Fibroblast of villous mesenchyme (primary cell): ENCODE data around the gene LYZ. TPM values are rescaled to one million over a fixed set of nuclear protein-coding genes. Genes with fewer than 3 reads are reported as not detected.
A peak's percentile ranks its signal among the peaks of the same experiment; 100 is the strongest.

Source experiments
- DNase-seq: peaks from one replicate; pipeline ENCODE4 v3.0.0-alpha.2; 2010; ENCODE audit warnings: low read depth
- H3K4me3 ChIP-seq: 2 replicates; pipeline ENCODE4 v1.5.1; 2011; ENCODE audit warnings: low read depth, mild to moderate bottlenecking, low read length
- small RNA-seq: library from RNA; depleted of rRNA; stranded (forward); fragments of <200 nt; gene quantifications from one replicate; pipeline ENCODE3, GENCODE V24; 2012
- total RNA-seq: library from RNA; depleted of rRNA; stranded (reverse); fragments of >200 nt; gene quantifications from 2 replicates; pipeline ENCODE4 v1.2.3, GENCODE V29; 2012
- TF ChIP-seq, protein P1 (sequence below): IDR thresholded peaks from 2 replicates; pipeline ENCODE4 v1.5.1; 2012; ENCODE audit warnings: low read depth, mild to moderate bottlenecking, low read length; ENCODE audit not compliant: insufficient read depth

LYZ gene
- total RNA-seq, 1 donor = not detected

GRCh38 chr12:69397978-69398377, 49.8 kb downstream of the LYZ start:
- TF ChIP-seq, protein P1, sequence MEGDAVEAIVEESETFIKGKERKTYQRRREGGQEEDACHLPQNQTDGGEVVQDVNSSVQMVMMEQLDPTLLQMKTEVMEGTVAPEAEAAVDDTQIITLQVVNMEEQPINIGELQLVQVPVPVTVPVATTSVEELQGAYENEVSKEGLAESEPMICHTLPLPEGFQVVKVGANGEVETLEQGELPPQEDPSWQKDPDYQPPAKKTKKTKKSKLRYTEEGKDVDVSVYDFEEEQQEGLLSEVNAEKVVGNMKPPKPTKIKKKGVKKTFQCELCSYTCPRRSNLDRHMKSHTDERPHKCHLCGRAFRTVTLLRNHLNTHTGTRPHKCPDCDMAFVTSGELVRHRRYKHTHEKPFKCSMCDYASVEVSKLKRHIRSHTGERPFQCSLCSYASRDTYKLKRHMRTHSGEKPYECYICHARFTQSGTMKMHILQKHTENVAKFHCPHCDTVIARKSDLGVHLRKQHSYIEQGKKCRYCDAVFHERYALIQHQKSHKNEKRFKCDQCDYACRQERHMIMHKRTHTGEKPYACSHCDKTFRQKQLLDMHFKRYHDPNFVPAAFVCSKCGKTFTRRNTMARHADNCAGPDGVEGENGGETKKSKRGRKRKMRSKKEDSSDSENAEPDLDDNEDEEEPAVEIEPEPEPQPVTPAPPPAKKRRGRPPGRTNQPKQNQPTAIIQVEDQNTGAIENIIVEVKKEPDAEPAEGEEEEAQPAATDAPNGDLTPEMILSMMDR = no peak
- no peak overlapping the region for H3K4me3 ChIP-seq
- DNase-seq = peak; percentile 59

DNA sequence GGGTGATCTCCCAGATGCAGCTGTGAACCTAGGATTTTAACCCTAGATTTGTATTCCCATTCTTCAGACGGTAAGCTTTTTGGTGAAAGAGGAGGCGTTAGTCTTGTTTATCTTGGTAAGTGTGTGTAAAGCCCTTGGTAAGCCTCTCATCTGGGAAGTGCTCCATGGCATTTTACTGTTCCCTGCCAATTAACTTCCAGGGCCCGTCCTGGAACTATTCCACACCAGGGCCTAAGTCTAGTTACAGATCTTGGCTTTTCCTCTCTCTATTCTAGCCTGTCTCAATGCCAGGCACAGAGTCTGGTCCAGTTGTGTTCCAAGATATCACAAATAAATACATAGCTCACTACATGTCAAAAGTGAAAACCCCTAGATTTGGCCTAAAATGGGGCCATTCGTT, 53.8 kb downstream of the LYZ start:
- TF ChIP-seq, protein P1 = no peak
- peak; percentile 29 for DNase-seq
- H3K4me3 ChIP-seq = no peak overlapping the region

Small RNAs within 50 kb of the gene (small RNA-seq; reads per million reads assigned to genes)
- not detected for gene RN7SL804P

Other genes starting within 250 kb of the LYZ start
- gene CPSF6, start 108.8 kb upstream of the LYZ start, total RNA-seq = 20.9 and 27.2 TPM in 2 replicates
- gene YEATS4, start 11.4 kb downstream of the LYZ start, total RNA-seq = 10.8 and 13.9 TPM in 2 replicates
- 57.3 and 70.0 TPM in 2 replicates for gene FRS2, start 122.0 kb downstream of the LYZ start, total RNA-seq
- 250 and 330 TPM in 2 replicates for gene CCT2, start 237.1 kb downstream of the LYZ start, total RNA-seq